HG03457 (cell line): Measurements from ENCODE around the gene DLG5.

ENCODE experiments used
- ATAC-seq: cut with Tn5 transposase; IDR thresholded peaks from one replicate; pipeline ENCODE4 v1.9.1; 2021; ENCODE audit warnings: moderate number of reproducible peaks; ENCODE audit not compliant: unreplicated experiment

DLG5 gene

GRCh38 chr10:77801474-77802161 is 124.9 kb downstream of the DLG5 start:
- no peak for ATAC-seq

GRCh38 chr10:77800738-77801266 is 125.8 kb downstream of the DLG5 start:
- ATAC-seq: no peak

GRCh38 chr10:77800320-77800719 is 126.2 kb downstream of the DLG5 start:
- ATAC-seq: no peak

GRCh38 chr10:77799352-77799751 is 127.2 kb downstream of the DLG5 start:
- ATAC-seq: no peak

- ATAC-seq: no peak
Observed at GRCh38 chr10:77798940-77799339, 127.6 kb downstream of the DLG5 start.

GRCh38 chr10:77796311-77796915 is 130.1 kb downstream of the DLG5 start:
- ATAC-seq: no peak

- ATAC-seq: no peak
Observed at GRCh38 chr10:77795426-77796055, 131.0 kb downstream of the DLG5 start.

GRCh38 chr10:77794256-77795142 is 132.1 kb downstream of the DLG5 start:
- no peak for ATAC-seq

GRCh38 chr10:77793831-77794230 is 132.7 kb downstream of the DLG5 start:
- ATAC-seq: no peak

- no peak for ATAC-seq
Observed at GRCh38 chr10:77792155-77792554, 134.4 kb downstream of the DLG5 start.

- ATAC-seq: no peak
Observed at GRCh38 chr10:77791506-77791905, 135.0 kb downstream of the DLG5 start.

GRCh38 chr10:77789861-77790260 is 136.7 kb downstream of the DLG5 start:
- no peak for ATAC-seq

- no peak for ATAC-seq
Observed at GRCh38 chr10:77789016-77789415, 137.5 kb downstream of the DLG5 start.

- no peak for ATAC-seq
Observed at GRCh38 chr10:77788496-77789010, 138.0 kb downstream of the DLG5 start.

- no peak for ATAC-seq
Observed at GRCh38 chr10:77787440-77787839, 139.1 kb downstream of the DLG5 start.

- ATAC-seq: no peak
Observed at GRCh38 chr10:77784856-77785255, 141.7 kb downstream of the DLG5 start.

GRCh38 chr10:77782328-77783061 is 144.1 kb downstream of the DLG5 start:
- ATAC-seq: no peak

- no peak for ATAC-seq
Observed at GRCh38 chr10:77781451-77782327, 144.9 kb downstream of the DLG5 start.

GRCh38 chr10:77780180-77780579 is 146.4 kb downstream of the DLG5 start:
- ATAC-seq: no peak
